HepG2 (cell line): Measurements from ENCODE around the gene CENPM. TPM values are rescaled to one million over a fixed set of nuclear protein-coding genes. Genes with fewer than 3 reads are reported as not detected.
A peak's percentile ranks its signal among the peaks of the same experiment; 100 is the strongest.

Experiments
- CEBPG ChIP-seq: IDR thresholded peaks from 2 replicates; pipeline ENCODE4 v1.6.1; 2016
- CHD4 ChIP-seq: fragments of 200-600 bp; sonication (generic); IDR thresholded peaks from 2 replicates; pipeline ENCODE4 v1.7.0; 2017; ENCODE audit warnings: mild to moderate bottlenecking, low read length, borderline replicate concordance
- ELF3 ChIP-seq: IDR thresholded peaks from 2 replicates; pipeline ENCODE4 v1.6.1; 2016; ENCODE audit warnings: missing genetic modification reagents, missing compliant biosample characterization
- FOXM1 ChIP-seq: sonication (generic); formaldehyde crosslinking; IDR thresholded peaks from 2 replicates; pipeline ENCODE4 v1.5.0; 2020; ENCODE audit warnings: missing genetic modification reagents
- KDM4B ChIP-seq: sonication (generic); formaldehyde crosslinking; IDR thresholded peaks from 2 replicates; pipeline ENCODE4 v1.4.0; 2020; ENCODE audit warnings: missing genetic modification reagents
- MTA3 ChIP-seq: sonication (generic); formaldehyde crosslinking; IDR thresholded peaks from 2 replicates; pipeline ENCODE4 v1.4.0; 2020; ENCODE audit warnings: missing genetic modification reagents
- NFIC ChIP-seq: IDR thresholded peaks from 2 replicates; pipeline ENCODE4 v1.6.1; 2012; ENCODE audit warnings: mild to moderate bottlenecking, low read length, inconsistent platforms
- PCBP2 ChIP-seq: fragments of 200-400 bp; formaldehyde crosslinking; optimal IDR thresholded peaks from 2 replicates; pipeline ENCODE3; 2018; ENCODE audit warnings: low read length, low read depth; ENCODE audit not compliant: poor library complexity, severe bottlenecking
- POGZ ChIP-seq: sonication (generic); formaldehyde crosslinking; IDR thresholded peaks from 2 replicates; pipeline ENCODE4 v1.4.0; 2020; ENCODE audit warnings: mild to moderate bottlenecking, missing genetic modification reagents
- RBM39 ChIP-seq: fragments of 200-400 bp; formaldehyde crosslinking; IDR thresholded peaks from one replicate; pipeline ENCODE4 v1.6.1; 2018; ENCODE audit warnings: antibody characterized with exemption, mild to moderate bottlenecking, low read depth, low read length; ENCODE audit not compliant: poor library complexity, severe bottlenecking
- SKIL ChIP-seq: sonication (generic); formaldehyde crosslinking; IDR thresholded peaks from 2 replicates; pipeline ENCODE4 v1.8.0; 2022; ENCODE audit warnings: missing genetic modification reagents, mild to moderate bottlenecking, moderate library complexity, borderline replicate concordance
- SP4 ChIP-seq: sonication (generic); formaldehyde crosslinking; IDR thresholded peaks from 2 replicates; pipeline ENCODE4 v1.8.1; 2023; ENCODE audit warnings: mild to moderate bottlenecking, missing genetic modification reagents
- ZNF280B ChIP-seq: sonication (generic); formaldehyde crosslinking; IDR thresholded peaks from 2 replicates; pipeline ENCODE4 v1.5.0; 2020; ENCODE audit warnings: missing genetic modification reagents, mild to moderate bottlenecking, borderline replicate concordance
- ZSCAN20 ChIP-seq: sonication (generic); formaldehyde crosslinking; IDR thresholded peaks from 2 replicates; pipeline ENCODE4 v1.4.0; 2020; ENCODE audit warnings: missing genetic modification reagents, mild to moderate bottlenecking, borderline replicate concordance
- polyA plus RNA-seq, 8 experiments: library from polyadenylated mRNA; depleted of rRNA in 3 of 8; stranded (reverse) in 7 of 8; unstranded in 1 of 8; fragments of >200 nt; fragmentation: Illumina TruSeq in 4 of 8; extraction: Trizol in 4 of 8; gene quantifications; 2 replicates each; pipeline versions ENCODE4 v1.2.1 to v1.2.3, GENCODE V29; 2011 to 2016; ENCODE audit warnings: low read depth in 4 of 8, missing spikeins in 1 of 8, mixed read lengths in 1 of 8; ENCODE audit not compliant: insufficient read depth in 1 of 8
- total RNA-seq, 5 experiments: library from RNA; depleted of rRNA; stranded (reverse); fragments of >200 nt; fragmentation: Illumina TruSeq; extraction: Trizol; gene quantifications; 2 replicates each; pipeline ENCODE4 v1.2.3, GENCODE V29; 2016; ENCODE audit warnings: low read depth in 1 of 5
- TF ChIP-seq, protein P1 (sequence below): sonication (generic); formaldehyde crosslinking; IDR thresholded peaks from 2 replicates; pipeline ENCODE4 v1.8.0; 2022; ENCODE audit warnings: missing genetic modification reagents, mild to moderate bottlenecking, borderline replicate concordance
- TF ChIP-seq, protein P2 (sequence below): sonication (generic); formaldehyde crosslinking; IDR thresholded peaks from 2 replicates; pipeline ENCODE4 v1.4.0; 2020; ENCODE audit warnings: missing genetic modification reagents
- TF ChIP-seq, protein P3 (sequence below): IDR thresholded peaks from 2 replicates; pipeline ENCODE4 v1.6.1; 2012; ENCODE audit warnings: low read length, improper control_type of control experiment

The CENPM gene
- total and polyA plus RNA-seq, 2 of the 13 experiments (the other 11 are each of a cell fraction or from before 2014, with no cell fraction given), result 11.2 to 37.3 TPM

DNA sequence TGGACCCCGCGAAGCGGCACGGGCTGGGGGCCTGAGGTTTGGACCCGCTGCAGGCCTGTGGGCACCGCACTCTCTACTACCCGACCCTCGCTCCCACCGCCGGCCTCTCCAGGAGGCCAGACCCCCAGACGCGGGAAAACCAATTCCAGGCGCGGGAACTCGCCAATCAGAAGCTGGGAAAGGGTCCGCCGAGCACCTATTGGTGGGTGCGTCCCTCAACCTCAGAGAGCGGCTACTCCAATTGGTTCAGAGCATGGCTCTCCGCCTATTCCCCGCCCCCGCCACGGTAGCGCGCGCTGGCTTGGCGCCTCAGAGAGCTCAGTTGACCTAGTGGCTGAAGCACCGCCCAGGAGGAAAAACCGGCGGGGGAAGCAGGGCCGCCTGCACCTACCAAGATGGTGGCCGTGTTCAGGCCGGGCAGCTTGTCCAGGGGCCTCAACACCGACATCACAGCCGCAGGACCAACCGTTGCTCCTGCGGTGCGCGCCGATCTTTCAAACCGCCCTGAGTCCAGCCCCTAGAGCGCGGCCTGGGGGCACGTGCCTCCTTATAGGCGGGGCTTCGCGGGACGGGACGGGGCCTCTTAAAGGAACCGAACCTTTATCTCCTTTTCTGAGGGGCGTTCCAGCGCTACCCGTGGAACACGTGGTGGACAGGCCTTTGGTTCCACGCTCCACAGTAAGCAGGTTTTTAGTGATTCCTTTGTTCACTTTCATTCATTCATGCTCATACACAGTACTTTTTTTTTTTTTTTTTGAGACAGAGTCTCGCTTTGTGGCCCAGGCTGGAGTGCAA is at the start of gene CENPM (continued):
- TF ChIP-seq ZNF280B (CRISPR knock-in tag), result no peak; the same call in 1 of the 2 replicates
- TF ChIP-seq PCBP2, result no peak
- TF ChIP-seq SP4 (CRISPR knock-in tag), result peak; percentile 87
- TF ChIP-seq KDM4B, result no peak
- no peak for TF ChIP-seq ELF3 (CRISPR knock-in tag)
- TF ChIP-seq RBM39, result peak; percentile 44
- no peak for TF ChIP-seq CEBPG (CRISPR knock-in tag)
- TF ChIP-seq SKIL (CRISPR knock-in tag), result 0 out of 2 replicates have a peak, but pooled peaks have one; percentile 20
- TF ChIP-seq ZSCAN20, result peak; percentile 92
- no peak for TF ChIP-seq MTA3 (CRISPR knock-in tag)
- TF ChIP-seq, protein P1, sequence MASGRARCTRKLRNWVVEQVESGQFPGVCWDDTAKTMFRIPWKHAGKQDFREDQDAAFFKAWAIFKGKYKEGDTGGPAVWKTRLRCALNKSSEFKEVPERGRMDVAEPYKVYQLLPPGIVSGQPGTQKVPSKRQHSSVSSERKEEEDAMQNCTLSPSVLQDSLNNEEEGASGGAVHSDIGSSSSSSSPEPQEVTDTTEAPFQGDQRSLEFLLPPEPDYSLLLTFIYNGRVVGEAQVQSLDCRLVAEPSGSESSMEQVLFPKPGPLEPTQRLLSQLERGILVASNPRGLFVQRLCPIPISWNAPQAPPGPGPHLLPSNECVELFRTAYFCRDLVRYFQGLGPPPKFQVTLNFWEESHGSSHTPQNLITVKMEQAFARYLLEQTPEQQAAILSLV, result peak; percentile 70; the same call in 1 of the 2 replicates
- no peak for TF ChIP-seq NFIC
- no peak; the same call in none of the 2 replicates for TF ChIP-seq POGZ (CRISPR knock-in tag)
- TF ChIP-seq FOXM1 (CRISPR knock-in tag), result no peak
- TF ChIP-seq, protein P2, sequence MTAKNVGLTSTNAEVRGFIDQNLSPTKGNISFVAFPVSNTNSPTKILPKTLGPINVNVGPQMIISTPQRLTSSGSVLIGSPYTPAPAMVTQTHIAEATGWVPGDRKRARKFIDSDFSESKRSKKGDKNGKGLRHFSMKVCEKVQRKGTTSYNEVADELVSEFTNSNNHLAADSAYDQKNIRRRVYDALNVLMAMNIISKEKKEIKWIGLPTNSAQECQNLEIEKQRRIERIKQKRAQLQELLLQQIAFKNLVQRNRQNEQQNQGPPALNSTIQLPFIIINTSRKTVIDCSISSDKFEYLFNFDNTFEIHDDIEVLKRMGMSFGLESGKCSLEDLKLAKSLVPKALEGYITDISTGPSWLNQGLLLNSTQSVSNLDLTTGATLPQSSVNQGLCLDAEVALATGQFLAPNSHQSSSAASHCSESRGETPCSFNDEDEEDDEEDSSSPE, result peak; percentile 98
- TF ChIP-seq, protein P3, sequence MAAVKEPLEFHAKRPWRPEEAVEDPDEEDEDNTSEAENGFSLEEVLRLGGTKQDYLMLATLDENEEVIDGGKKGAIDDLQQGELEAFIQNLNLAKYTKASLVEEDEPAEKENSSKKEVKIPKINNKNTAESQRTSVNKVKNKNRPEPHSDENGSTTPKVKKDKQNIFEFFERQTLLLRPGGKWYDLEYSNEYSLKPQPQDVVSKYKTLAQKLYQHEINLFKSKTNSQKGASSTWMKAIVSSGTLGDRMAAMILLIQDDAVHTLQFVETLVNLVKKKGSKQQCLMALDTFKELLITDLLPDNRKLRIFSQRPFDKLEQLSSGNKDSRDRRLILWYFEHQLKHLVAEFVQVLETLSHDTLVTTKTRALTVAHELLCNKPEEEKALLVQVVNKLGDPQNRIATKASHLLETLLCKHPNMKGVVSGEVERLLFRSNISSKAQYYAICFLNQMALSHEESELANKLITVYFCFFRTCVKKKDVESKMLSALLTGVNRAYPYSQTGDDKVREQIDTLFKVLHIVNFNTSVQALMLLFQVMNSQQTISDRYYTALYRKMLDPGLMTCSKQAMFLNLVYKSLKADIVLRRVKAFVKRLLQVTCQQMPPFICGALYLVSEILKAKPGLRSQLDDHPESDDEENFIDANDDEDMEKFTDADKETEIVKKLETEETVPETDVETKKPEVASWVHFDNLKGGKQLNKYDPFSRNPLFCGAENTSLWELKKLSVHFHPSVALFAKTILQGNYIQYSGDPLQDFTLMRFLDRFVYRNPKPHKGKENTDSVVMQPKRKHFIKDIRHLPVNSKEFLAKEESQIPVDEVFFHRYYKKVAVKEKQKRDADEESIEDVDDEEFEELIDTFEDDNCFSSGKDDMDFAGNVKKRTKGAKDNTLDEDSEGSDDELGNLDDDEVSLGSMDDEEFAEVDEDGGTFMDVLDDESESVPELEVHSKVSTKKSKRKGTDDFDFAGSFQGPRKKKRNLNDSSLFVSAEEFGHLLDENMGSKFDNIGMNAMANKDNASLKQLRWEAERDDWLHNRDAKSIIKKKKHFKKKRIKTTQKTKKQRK, result no peak
- TF ChIP-seq CHD4, result no peak
